Measurements from ENCODE around the gene CSN2.
"Not testable (repeated sequence)": the region's sequence is repeated elsewhere in the genome, so short reads cannot be mapped to it uniquely, and the experiment has no call there.

CSN2 gene, protein sequence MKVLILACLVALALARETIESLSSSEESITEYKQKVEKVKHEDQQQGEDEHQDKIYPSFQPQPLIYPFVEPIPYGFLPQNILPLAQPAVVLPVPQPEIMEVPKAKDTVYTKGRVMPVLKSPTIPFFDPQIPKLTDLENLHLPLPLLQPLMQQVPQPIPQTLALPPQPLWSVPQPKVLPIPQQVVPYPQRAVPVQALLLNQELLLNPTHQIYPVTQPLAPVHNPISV

DNA sequence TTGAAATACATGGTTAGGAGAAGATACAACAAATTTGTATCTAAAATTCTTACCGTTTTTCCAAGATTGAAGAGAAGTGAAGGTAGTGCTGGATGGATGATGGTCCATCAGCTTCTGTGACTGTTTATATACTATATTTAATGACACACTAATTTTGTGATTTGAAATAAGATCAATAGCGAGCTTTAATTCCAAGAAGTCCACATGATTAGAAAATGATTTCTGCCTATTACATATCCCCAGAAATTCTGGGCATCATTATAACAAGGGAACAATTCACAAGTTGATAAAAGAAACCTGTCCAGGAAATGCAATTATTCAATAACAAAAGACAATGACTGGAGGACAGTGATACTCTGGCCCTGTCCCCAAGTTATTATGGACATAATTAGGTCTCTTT is at the start of gene CSN2:
CSN2 (minus strand) TSS at position 101 of the 400 bp plus-strand sequence. CDS start 4,733 bp downstream, outside the sequence.
- DNase-seq: no peak

DNA sequence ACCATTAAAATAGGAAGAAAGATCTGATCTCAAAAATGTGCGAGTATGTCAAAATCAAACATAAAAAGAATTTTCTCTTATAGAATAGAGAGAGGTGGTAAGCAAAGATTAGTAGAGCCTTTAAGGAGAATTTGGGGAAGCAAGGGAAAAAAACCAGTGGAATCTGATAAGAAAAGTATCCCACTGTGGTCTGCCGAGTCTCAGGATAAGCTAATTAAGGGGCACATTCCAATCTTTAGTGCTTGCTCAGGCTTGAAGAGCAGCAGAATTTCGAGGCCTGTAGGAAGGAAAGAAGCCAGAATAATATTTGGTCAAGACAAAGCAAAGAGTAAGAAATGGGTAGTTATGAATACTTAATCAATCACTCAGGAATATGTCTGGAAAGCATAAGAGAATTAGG is 43.2 kb upstream of the CSN2 start:
- no peak for DNase-seq

DNA sequence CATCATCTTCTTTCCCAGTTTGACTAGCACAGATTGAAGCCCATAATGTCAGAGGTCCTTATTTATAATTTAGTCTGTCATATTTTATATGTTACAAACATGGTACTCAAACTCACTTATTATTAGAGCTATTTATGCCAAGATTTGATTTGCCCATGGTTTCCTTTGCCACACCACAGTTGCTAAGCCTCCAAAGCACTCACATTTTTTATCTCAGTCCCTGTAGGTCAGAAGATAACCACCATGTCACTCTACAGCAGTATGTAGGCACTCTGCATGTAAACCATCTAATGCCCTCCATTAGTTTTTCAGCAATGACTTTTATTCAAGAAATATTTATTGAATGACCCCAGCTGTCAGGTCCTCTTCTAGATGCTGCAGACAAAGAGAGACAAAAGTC is 37.0 kb upstream of the CSN2 start:
- no peak for DNase-seq

DNA sequence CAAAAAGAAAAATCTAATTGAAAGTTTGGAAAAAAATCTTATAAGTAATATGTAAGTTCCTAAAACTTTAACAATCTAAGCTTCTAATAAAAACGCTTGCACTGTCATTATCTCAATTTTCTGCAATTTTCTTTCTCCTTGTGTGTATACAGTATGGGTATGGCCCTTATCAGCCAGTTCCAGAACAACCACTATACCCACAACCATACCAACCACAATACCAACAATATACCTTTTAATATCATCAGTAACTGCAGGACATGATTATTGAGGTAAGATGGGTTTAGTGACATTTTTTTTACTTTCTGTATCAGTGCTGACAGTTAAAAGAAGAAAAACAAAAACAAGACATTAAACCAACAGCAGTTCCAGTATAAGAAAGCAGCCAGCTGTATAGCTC is 35.2 kb upstream of the CSN2 start:
- DNase-seq: no peak

DNA sequence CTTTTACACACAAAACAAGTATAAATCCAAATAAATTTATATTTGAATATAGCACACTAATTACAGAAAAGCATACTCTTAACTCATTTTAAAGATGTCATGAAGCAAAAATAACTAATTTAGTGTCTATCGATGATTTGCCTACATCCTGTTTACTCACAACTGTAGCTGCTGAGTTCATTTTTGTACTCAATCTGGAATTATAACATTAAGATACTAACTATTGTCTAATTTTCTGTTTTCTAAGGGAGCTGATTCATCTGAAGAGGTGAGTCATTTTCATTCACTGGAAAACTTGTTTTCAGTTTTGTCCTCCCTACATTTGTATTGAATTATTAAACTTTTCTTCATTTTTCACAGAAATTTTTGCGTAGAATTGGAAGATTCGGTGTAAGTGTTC is 33.9 kb upstream of the CSN2 start:
- DNase-seq: no peak

GRCh38 chr4:69995526-69996016 is 30.0 kb upstream of the CSN2 start, which contains the start of gene STATH:
STATH (plus strand) TSS chr4:69995966; CDS start chr4:69998438, 2,472 bp downstream.
- DNase-seq: no peak

- DNase-seq: no peak
Measured at GRCh38 chr4:69994782-69995181, 29.3 kb upstream of the CSN2 start.

DNA sequence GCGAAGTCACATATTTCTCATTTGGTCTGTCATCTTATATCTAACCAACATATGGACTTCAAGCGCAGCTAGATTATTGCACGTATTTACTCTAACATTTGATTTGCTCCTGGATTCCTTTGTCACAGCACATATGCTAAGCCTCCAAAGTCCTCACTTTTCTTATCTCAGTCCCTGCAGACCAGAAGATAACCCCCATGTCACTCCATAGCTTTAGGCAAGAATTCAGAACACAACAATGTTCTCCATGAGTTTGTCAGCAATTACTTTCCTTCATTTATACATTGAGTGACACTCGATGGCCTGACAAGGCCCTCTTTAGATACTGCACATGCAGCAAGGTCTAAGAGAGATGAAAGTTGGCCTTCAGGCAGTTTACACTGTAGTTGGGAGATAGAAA is 25.5 kb upstream of the CSN2 start:
- no peak for DNase-seq

GRCh38 chr4:69986663-69987062 is 21.1 kb upstream of the CSN2 start:
- DNase-seq: no peak

- no peak for DNase-seq
Measured at GRCh38 chr4:69984030-69984443, 18.5 kb upstream of the CSN2 start.

DNA sequence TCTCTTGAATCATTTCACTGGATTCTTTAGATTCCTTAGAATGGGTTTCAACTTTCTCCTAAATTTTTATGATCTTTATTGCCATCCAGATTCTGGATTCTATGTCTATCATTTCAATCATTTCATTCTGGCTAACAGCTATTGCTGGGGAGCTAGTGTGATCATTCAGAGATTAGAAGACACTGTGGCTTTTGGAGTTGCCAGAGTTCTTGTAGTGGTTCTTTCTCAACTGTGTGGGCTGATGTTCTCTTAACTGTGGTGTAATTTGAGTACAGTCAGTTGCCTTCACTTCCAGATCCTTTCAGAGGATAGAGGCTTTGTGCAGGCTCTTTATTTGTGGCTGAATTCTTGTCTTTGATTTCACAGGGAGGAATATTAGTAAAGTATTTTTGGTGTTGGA is 12.1 kb upstream of the CSN2 start:
- no peak for DNase-seq

GRCh38 chr4:69974631-69975030 is 9.1 kb upstream of the CSN2 start:
- no peak for DNase-seq

GRCh38 chr4:69970071-69970470 is 4.5 kb upstream of the CSN2 start:
- DNase-seq: no peak

- no peak for DNase-seq
Measured at GRCh38 chr4:69957209-69957608, 8.3 kb downstream of the CSN2 start.

DNA sequence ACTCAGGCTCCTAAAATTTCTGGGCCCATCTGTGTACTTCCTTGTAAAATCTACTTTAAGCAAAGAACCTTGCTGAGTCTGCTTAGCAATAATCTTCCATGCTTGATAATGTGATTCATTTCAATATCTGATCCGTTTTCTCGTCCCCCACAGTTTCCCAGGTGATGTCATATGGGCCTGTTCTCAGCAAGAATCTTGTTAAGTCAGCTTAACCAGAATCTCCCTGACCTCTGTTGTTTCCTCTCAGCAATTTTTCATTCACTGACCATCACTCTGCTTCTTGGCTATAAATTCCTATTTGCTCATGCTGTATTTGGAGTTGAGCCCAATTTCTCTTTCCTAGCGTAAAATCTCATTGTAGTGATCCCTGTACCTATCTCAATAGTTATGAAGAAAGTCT is 13.9 kb downstream of the CSN2 start:
- no peak for DNase-seq

DNA sequence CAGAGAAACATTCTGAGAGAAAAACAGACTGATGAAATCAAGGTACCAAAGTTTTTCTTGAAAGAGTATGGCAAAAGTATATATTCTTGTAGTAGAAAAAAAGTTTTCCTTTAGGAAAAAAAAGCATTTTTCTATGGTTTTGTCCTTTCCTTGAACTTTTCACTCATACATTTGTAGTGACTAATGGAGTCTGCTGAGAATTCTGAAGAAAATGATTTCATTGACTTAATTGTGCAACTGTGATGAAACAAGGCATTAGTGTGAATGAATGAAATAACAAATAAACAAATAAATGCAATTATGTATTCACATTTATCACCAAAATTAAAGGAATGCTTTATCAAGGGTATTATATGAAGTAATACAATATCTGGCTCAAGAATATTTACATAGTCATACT is 29.0 kb downstream of the CSN2 start:
- DNase-seq: no peak

- DNase-seq: no peak
Measured at GRCh38 chr4:69934150-69934549, 31.4 kb downstream of the CSN2 start.

DNA sequence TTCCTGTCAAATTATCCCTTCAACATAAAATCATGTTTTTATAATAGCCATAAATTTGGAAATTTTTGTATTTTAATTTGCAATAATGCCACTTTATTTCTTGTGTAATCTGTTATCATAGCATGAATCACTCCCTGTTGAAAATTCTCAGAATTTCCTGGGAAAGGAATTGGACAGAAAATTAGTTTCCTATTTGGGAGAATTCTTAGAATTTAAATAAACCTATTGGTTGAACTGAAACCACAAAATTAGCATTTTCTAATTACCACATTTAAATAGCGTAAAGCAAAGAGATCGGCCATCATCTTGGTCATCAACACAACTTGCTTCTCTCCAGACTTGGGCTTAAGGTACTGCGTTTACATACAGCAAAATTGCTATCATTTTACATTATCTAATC is 34.8 kb downstream of the CSN2 start, which contains the start of gene CSN1S1:
CSN1S1 (plus strand) TSS at position 301 of the 400 bp plus-strand sequence. CDS start 1,488 bp downstream, outside the sequence.
- no peak for DNase-seq

DNA sequence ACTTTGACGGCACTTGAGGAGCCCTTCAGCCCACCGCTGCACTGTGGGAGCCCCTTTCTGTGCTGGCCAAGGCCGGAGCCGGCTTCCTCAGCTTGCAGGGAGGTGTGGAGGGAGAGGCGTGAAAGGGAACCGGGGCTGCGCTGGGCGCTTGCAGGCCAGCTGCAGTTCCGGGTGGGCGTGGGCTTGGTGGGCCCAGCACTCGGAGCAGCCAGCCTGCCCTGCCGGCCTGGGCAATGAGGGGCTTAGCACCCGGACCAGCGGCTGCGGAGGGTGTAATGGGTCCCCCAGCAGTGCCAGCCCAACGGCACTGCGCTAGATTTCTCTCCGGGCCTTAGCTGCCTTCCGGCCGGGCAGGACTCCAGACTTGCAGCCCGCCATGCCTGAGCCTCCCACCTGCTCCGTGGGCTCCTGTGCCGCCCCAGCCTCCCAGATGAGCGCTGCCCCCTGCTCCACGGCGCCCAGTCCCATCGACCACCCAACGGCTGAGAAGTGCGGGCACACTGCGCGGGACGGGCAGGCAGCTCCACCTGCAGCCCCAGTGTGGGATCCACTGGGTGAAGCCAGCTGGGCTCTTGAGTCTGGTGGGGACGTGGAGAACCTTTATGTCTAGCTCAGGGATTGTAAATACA is 41.6 kb downstream of the CSN2 start:
- DNase-seq: not testable (repeated sequence)

- DNase-seq: no peak
Measured at GRCh38 chr4:69920874-69921273, 44.7 kb downstream of the CSN2 start.

DNA sequence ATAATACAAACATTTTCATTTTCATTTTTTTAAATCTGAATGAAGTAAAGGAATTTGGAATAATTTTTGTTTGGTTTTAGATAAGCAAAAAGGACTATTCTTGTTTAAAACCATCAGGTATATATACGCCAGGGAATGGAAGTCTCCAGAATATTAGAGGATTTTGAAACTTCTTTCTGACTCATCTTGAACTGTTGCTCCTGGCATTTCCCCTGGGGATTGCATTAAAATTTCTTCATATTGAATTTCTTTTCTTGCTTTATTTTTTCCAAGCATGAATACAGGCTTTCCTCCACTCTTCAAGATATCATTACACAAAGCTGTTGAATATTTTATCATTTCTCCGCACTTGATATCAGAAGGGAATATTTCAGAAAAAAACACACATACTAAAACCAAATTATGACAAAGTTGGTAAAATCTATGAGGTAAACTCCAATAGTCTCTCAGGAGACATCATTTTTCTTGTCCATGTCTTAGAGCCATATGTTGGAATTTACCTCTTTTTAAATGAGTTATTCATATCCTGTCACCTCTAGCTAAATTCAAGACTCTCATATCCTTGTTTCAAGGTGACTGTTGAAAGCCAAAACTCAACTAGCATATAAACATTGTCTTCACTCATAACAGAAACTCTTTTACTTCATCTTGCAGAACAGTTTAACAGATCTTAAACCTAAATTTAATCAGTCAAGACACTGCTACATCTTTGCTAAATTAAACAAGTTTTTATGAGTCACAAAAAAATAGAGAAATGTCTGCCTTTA is 55.3 kb downstream of the CSN2 start:
- no peak for DNase-seq

DNA sequence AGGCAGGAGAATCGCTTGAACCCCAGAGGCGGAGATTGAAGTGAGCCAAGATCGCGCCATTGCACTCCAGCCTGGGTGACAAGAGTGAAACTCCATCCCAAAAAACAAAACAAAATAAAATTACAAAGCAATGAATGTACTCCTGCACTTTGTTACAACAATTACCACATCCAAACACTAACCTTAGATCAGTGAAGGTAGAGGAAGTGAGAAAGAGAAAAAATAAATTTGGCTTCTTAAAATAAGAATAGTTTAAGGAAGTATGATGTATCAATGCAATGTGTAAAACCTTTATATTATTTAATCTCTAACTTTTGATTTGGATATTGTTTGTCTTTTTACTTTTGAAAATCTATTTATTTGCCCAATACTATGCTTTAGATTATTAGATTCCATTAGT is 56.3 kb downstream of the CSN2 start:
- no peak for DNase-seq

GRCh38 chr4:69907151-69907550 is 58.4 kb downstream of the CSN2 start:
- DNase-seq: no peak
